ENCODE results near the gene SLC27A1. TPM values are rescaled to one million over a fixed set of nuclear protein-coding genes. Genes with fewer than 3 reads are reported as not detected.

Gene SLC27A1
- total RNA-seq, 1 donor from 2014 or later, result 59.3 TPM

GRCh38 chr19:17454576-17455071, 15.7 kb upstream of the SLC27A1 start:
- Histone ChIP-seq H3K27me3 (ENCODE audit: low read depth) (peaks cover 96% of the 10 kb centered on the region), H3K9me3 (replicated peaks) (no peaks in the 10 kb centered on the region)
- intact Hi-C loops (cut with micrococcal nuclease), result no loop called here

DNA sequence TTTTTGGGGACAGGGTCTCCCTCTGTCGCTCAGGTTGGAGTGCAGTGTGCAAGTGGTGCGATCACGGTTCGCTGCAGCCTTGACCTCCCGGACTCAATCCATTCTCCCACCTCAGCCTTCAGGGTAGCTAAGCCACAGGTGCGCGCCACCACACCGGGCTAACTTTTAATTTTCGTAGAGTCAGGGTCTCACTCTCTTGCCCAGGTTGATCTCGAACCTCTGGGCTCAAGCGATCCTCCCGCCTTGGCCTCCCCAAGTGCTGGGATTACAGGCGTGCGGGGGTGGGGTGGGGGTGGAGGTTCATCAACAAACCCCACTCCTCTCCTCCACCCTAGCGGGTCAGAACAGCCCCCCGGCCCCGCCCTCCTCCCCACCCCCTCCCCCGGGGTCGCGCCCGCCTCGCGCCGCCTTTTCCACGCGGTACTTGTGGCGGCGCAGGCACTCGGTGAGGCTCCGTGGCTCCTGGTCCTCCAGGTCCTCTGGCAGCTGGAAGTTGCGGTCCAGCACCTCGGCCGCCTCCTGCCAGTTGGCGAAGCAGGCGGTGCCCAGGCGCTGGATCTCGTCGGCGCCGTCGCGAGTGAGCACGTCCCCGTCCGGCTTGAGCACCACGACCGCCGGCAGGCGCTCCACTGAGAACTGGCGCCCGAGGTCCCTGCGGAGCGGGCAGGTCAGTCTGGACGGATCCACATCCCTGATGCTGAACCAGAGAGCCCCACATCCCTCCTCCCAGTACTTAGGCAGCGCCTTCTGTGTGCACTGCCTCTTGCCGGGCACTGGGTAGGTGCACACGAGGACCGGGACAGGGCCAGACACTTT, 14.8 kb upstream of the SLC27A1 start:
- TF ChIP-seq, protein P1, sequence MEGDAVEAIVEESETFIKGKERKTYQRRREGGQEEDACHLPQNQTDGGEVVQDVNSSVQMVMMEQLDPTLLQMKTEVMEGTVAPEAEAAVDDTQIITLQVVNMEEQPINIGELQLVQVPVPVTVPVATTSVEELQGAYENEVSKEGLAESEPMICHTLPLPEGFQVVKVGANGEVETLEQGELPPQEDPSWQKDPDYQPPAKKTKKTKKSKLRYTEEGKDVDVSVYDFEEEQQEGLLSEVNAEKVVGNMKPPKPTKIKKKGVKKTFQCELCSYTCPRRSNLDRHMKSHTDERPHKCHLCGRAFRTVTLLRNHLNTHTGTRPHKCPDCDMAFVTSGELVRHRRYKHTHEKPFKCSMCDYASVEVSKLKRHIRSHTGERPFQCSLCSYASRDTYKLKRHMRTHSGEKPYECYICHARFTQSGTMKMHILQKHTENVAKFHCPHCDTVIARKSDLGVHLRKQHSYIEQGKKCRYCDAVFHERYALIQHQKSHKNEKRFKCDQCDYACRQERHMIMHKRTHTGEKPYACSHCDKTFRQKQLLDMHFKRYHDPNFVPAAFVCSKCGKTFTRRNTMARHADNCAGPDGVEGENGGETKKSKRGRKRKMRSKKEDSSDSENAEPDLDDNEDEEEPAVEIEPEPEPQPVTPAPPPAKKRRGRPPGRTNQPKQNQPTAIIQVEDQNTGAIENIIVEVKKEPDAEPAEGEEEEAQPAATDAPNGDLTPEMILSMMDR (IDR thresholded peaks at IDR 0.05; ENCODE audit: borderline replicate concordance), result no peak
- intact Hi-C loops (cut with micrococcal nuclease), result no loop called here
- H3K27me3 ChIP-seq (ENCODE audit: low read depth), result peaks cover 96% of the 10 kb centered on the region

More at GRCh38 chr19:17454576-17455071, 15.7 kb upstream of the SLC27A1 start:
- Histone ChIP-seq H3K4me1 (peaks cover 6% of the 10 kb centered on the region), H3K27ac (replicated peaks) (no peak overlapping the region), H3K4me3 (no peak overlapping the region), H3K36me3 (no peaks in the 10 kb centered on the region)
- DNase-seq, result no peak
- TF ChIP-seq, protein P1 (IDR thresholded peaks at IDR 0.05; ENCODE audit: borderline replicate concordance), result no peak

GRCh38 chr19:17456127-17456526, 14.2 kb upstream of the SLC27A1 start:
- H3K27me3 ChIP-seq (ENCODE audit: low read depth), result peaks cover 98% of the 10 kb centered on the region
- H3K4me1 ChIP-seq, result peaks cover 6% of the 10 kb centered on the region
- H3K4me3 ChIP-seq, result no peak overlapping the region
- TF ChIP-seq, protein P1 (IDR thresholded peaks at IDR 0.05; ENCODE audit: borderline replicate concordance), result no peak
- no peak overlapping the region for H3K27ac ChIP-seq (replicated peaks)
- H3K36me3 ChIP-seq, result no peaks in the 10 kb centered on the region
- intact Hi-C loops (cut with micrococcal nuclease), result no loop called here
- no peaks in the 10 kb centered on the region for H3K9me3 ChIP-seq (replicated peaks)
- no peak for DNase-seq

More for the DNA sequence above, 14.8 kb upstream of the SLC27A1 start:
- Histone ChIP-seq H3K4me3 (no peak overlapping the region), H3K27ac (replicated peaks) (no peak overlapping the region), H3K36me3 (no peaks in the 10 kb centered on the region), H3K9me3 (replicated peaks) (no peaks in the 10 kb centered on the region), H3K4me1 (peaks cover 6% of the 10 kb centered on the region)
- no peak for DNase-seq

GRCh38 chr19:17457616-17458015, 12.7 kb upstream of the SLC27A1 start:
- Histone ChIP-seq H3K9me3 (replicated peaks) (no peaks in the 10 kb centered on the region), H3K27me3 (ENCODE audit: low read depth) (peaks cover 95% of the 10 kb centered on the region), H3K4me1 (peaks cover 6% of the 10 kb centered on the region), H3K27ac (replicated peaks) (no peak overlapping the region), H3K4me3 (no peak overlapping the region), H3K36me3 (no peaks in the 10 kb centered on the region)
- intact Hi-C loops (cut with micrococcal nuclease), result no loop called here
- TF ChIP-seq, protein P1 (IDR thresholded peaks at IDR 0.05; ENCODE audit: borderline replicate concordance), result no peak
- DNase-seq, result no peak

DNA sequence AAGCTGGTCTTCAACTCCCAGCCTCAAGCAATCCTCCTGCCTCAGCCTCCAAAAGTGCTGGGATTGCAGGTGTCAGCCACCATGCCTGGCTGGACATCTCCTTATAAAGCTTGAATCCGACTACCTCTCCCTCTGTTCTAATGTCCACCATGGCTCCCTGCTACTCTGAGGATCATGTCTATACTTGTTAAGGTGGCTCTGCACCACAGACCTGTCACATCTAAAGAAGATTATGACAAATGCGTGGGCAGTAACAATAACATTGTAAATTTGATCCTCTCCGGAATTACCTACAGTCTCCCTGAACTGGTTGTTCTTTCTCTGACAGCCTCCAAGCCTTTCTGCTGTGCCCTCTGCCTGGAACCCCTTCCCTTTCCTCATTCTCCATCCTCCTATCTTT, 11.4 kb upstream of the SLC27A1 start:
- Histone ChIP-seq H3K4me3 (no peak overlapping the region), H3K27me3 (ENCODE audit: low read depth) (peaks cover 83% of the 10 kb centered on the region), H3K27ac (replicated peaks) (no peak overlapping the region), H3K36me3 (no peaks in the 10 kb centered on the region), H3K4me1 (peaks cover 6% of the 10 kb centered on the region), H3K9me3 (replicated peaks) (no peaks in the 10 kb centered on the region)
- no peak for DNase-seq
- intact Hi-C loops (cut with micrococcal nuclease), result no loop called here
- TF ChIP-seq, protein P1 (IDR thresholded peaks at IDR 0.05; ENCODE audit: borderline replicate concordance), result no peak
